A549 (cell line): Measurements from ENCODE around the gene UBQLN4. TPM values are rescaled to one million over a fixed set of nuclear protein-coding genes. Genes with fewer than 3 reads are reported as not detected.

Experiments used
- ATAC-seq, 2 experiments: fragments of 200-7000 bp in 1 of 2; fragments of >200 bp in 1 of 2; cut with Nextera tagmentation in 1 of 2; cut with Tn5 transposase in 1 of 2; 3 replicates each; pipeline versions ENCODE4 v1.8.0 to v1.9.1; 2018 to 2020; ENCODE audit warnings: mild to moderate bottlenecking in 1 of 2, moderate library complexity in 1 of 2
- CTCF ChIA-PET: fragments of 300-600 bp; sonication (Branson Sonifier 250); formaldehyde crosslinking; extraction: SDS; loops from one replicate; lab custom pipeline; 2021; ENCODE audit warnings: antibody characterized with exemption, inconsistent platforms; lab: Yijun Ruan, JAX
- POLR2A ChIA-PET: fragments of 350-600 bp; formaldehyde crosslinking; extraction: SDS; loops from one replicate; lab custom pipeline; 2021; ENCODE audit warnings: antibody characterized with exemption, inconsistent platforms; lab: Yijun Ruan, JAX
- DNase-seq, 2 experiments: peaks; one replicate each; pipeline versions ENCODE4 v3.0.0 to v3.0.0-alpha.2; 2011 to 2016; ENCODE audit warnings: low read depth in 1 of 2, low spot score in 1 of 2
- FAIRE-seq: peaks from 2 replicates; lab custom pipeline; 2011; peaks lifted over from hg19 to GRCh38; lab: Jason Lieb, UNC
- H3K27ac ChIP-seq, 2 experiments: fragments of >200 bp; sonication (Bioruptor Twin); formaldehyde crosslinking; 3 replicates each; pipeline ENCODE4 v1.5.1; 2016 to 2017
- H3K4me1 ChIP-seq: fragments of >200 bp; sonication (Bioruptor Twin); formaldehyde crosslinking; 3 replicates; pipeline ENCODE4 v1.6.1; 2016
- H3K4me2 ChIP-seq: fragments of >200 bp; sonication (Bioruptor Twin); formaldehyde crosslinking; 3 replicates; pipeline ENCODE4 v1.6.1; 2016
- H3K4me3 ChIP-seq: fragments of >200 bp; sonication (Bioruptor Twin); formaldehyde crosslinking; 3 replicates; pipeline ENCODE4 v1.5.1; 2016
- H3K9me3 ChIP-seq: fragments of >200 bp; sonication (Bioruptor Twin); formaldehyde crosslinking; 3 replicates; pipeline ENCODE4 v1.6.1; 2016
- ATOH8 ChIP-seq: fragments of 250-450 bp; sonication (Bioruptor Pico); IDR thresholded peaks from 2 replicates; pipeline ENCODE4 v1.5.0; 2020; ENCODE audit warnings: low read depth, mild to moderate bottlenecking, moderate library complexity
- BCL3 ChIP-seq: fragments of >200 bp; sonication (Bioruptor Twin); formaldehyde crosslinking; IDR thresholded peaks from 3 replicates; pipeline ENCODE4 v1.6.1; 2016
- CHD2 ChIP-seq: fragments of 150-350 bp; IDR thresholded peaks from 2 replicates; pipeline ENCODE4 v1.6.1; 2014; ENCODE audit warnings: low read length; ENCODE audit not compliant: partially characterized antibody
- CTCF ChIP-seq: fragments of >200 bp; sonication (Bioruptor Twin); formaldehyde crosslinking; IDR thresholded peaks from 3 replicates; pipeline ENCODE4 v1.5.1; 2016
- E2F6 ChIP-seq: IDR thresholded peaks from 2 replicates; pipeline ENCODE4 v1.6.1; 2012; ENCODE audit warnings: low read depth, borderline replicate concordance
- FOXS1 ChIP-seq: fragments of 250-450 bp; sonication (Bioruptor Pico); IDR thresholded peaks from 2 replicates; pipeline ENCODE4 v1.5.0; 2020; ENCODE audit warnings: mild to moderate bottlenecking, moderate library complexity
- GATA3 ChIP-seq: IDR thresholded peaks from 2 replicates; pipeline ENCODE4 v1.6.1; 2012; ENCODE audit warnings: borderline replicate concordance
- HDAC2 ChIP-seq: fragments of 200-600 bp; sonication (generic); IDR thresholded peaks from 2 replicates; pipeline ENCODE4 v1.6.1; 2016
- KDM1A ChIP-seq: fragments of 200-600 bp; sonication (generic); IDR thresholded peaks from 2 replicates; pipeline ENCODE4 v1.6.1; 2016; ENCODE audit warnings: low read depth, mild to moderate bottlenecking
- MAX ChIP-seq: IDR thresholded peaks from 2 replicates; pipeline ENCODE4 v1.6.1; 2012
- MAZ ChIP-seq: fragments of 150-350 bp; IDR thresholded peaks from 2 replicates; pipeline ENCODE4 v1.6.1; 2014; ENCODE audit warnings: antibody characterized with exemption, low read depth, low read length, borderline replicate concordance
- NPAS2 ChIP-seq: fragments of 250-450 bp; sonication (Bioruptor Pico); IDR thresholded peaks from 2 replicates; pipeline ENCODE4 v1.8.0; 2022; ENCODE audit warnings: mild to moderate bottlenecking, moderate library complexity, borderline replicate concordance
- POLR2A ChIP-seq: IDR thresholded peaks from 2 replicates; pipeline ENCODE4 v1.6.1; 2012; ENCODE audit warnings: mild to moderate bottlenecking, low read length
- SMC3 ChIP-seq: fragments of >200 bp; sonication (Bioruptor Twin); formaldehyde crosslinking; IDR thresholded peaks from 3 replicates; pipeline ENCODE4 v1.6.1; 2018; ENCODE audit warnings: inconsistent platforms
- WGBS: methylation state at CpG from one replicate; pipeline ENCODE4 v1.1.6; 2017; ENCODE audit errors: missing lambda C conversion rate; 5-methylcytosine and 5-hydroxymethylcytosine counted together
- polyA plus RNA-seq, 4 experiments: library from polyadenylated mRNA; depleted of rRNA in 3 of 4; stranded (reverse); fragments of >200 nt; fragmentation: RNase III in 1 of 4; extraction: RNeasy Plus Mini Kit Qiagen cat#74134 plus additional on column Dnase treatment in 1 of 4; gene quantifications; 2 replicates in 3 of 4; 3 replicates in 1 of 4; pipeline ENCODE4 v1.2.3, GENCODE V29; 2011 to 2017

Gene UBQLN4
- polyA plus RNA-seq, 2 of the 4 experiments (the other 2 are of a cell fraction): 38.2 to 42.0 TPM

GRCh38 chr1:156083800-156084790, 30.5 kb upstream of the UBQLN4 start:
- TF ChIP-seq KDM1A (peak; percentile 84; the same call in 1 of the 2 replicates), CTCF (no peak), CHD2 (no peak), HDAC2 (peak; percentile 19; the same call in 1 of the 2 replicates), MAX (no peak), SMC3 (no peak), NPAS2 (CRISPR knock-in tag) (no peak), ATOH8 (CRISPR knock-in tag) (no peak), GATA3 (no peak)
- DNase-seq: no peak
- Histone ChIP-seq H3K4me1 (peaks cover 29% of the 10 kb centered on the region), H3K27ac (no peak overlapping the region), H3K4me2 (peak overlapping the region; percentile 100; the same call in 1 of the 3 replicates), H3K4me3 (no peak overlapping the region), H3K9me3 (no peaks in the 10 kb centered on the region)
- no peak for ATAC-seq
- POLR2A ChIA-PET: no interaction called here
- CTCF ChIA-PET: interaction anchor here (2.1 to 29.4 kb wide), 4 partner anchors 12 to 141 kb away, joined by 5 to 2239 read pairs (median 28); partner anchors contain the start of genes LMNA and SEMA4A
- 88% methylated on average over 6 of the region's 7 CpGs for WGBS
- no peak for FAIRE-seq

- peak; percentile 59 to 86 for DNase-seq
- ChIA-PET CTCF (interaction anchor here (0.6 to 29.4 kb wide), 9 partner anchors 9 to 143 kb away, joined by 3 to 2239 read pairs (median 4); partner anchors contain the start of genes LMNA and SEMA4A), POLR2A (interaction anchor here (0.6 to 1.4 kb wide), 3 partner anchors 31 to 253 kb away, joined by 3 to 6 read pairs (median 4); no protein-coding TSS in a partner anchor)
- Histone ChIP-seq H3K4me3 (peak within 1 kb of the TSS; percentile 83), H3K4me1 (peaks cover 29% of the 10 kb centered on the region), H3K27ac (peak within 1 kb of the TSS; percentile 88 to 93), H3K9me3 (no peaks in the 10 kb centered on the region), H3K4me2 (peak within 1 kb of the TSS; percentile 100)
- WGBS: 3% methylated on average over 22 of the region's 62 CpGs
- FAIRE-seq: no peak
- TF ChIP-seq MAZ: peak; percentile 46; the same call in 1 of the 2 replicates
- TF ChIP-seq NPAS2 (CRISPR knock-in tag): no peak
- no peak for TF ChIP-seq CHD2
- no peak for TF ChIP-seq FOXS1 (CRISPR knock-in tag)
- peak; percentile 78 for TF ChIP-seq MAX
- 0 out of 2 replicates have a peak, but pooled peaks have one; percentile 9 for TF ChIP-seq POLR2A
- TF ChIP-seq BCL3: peak; percentile 28; the same call in 1 of the 3 replicates
- TF ChIP-seq E2F6: peak; percentile 68; the same call in 1 of the 2 replicates
- ATAC-seq: peak; percentile 78 to 88
These were observed 28.9 kb upstream of the UBQLN4 start, which contains the start of gene MEX3A for GRCh38 chr1:156082309-156083091. Gene MEX3A, minus strand, starts transcription at chr1:156082465. Its CDS starts 467 bp downstream, at chr1:156081998.
